AML-193 (cell line): ENCODE data around the gene PRTN3.

Source experiments
- DNase-seq, 2 experiments: peaks; one replicate each; lab custom pipeline; 2025; lab: John Stamatoyannopoulos, UW

Gene PRTN3, protein sequence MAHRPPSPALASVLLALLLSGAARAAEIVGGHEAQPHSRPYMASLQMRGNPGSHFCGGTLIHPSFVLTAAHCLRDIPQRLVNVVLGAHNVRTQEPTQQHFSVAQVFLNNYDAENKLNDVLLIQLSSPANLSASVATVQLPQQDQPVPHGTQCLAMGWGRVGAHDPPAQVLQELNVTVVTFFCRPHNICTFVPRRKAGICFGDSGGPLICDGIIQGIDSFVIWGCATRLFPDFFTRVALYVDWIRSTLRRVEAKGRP

DNA sequence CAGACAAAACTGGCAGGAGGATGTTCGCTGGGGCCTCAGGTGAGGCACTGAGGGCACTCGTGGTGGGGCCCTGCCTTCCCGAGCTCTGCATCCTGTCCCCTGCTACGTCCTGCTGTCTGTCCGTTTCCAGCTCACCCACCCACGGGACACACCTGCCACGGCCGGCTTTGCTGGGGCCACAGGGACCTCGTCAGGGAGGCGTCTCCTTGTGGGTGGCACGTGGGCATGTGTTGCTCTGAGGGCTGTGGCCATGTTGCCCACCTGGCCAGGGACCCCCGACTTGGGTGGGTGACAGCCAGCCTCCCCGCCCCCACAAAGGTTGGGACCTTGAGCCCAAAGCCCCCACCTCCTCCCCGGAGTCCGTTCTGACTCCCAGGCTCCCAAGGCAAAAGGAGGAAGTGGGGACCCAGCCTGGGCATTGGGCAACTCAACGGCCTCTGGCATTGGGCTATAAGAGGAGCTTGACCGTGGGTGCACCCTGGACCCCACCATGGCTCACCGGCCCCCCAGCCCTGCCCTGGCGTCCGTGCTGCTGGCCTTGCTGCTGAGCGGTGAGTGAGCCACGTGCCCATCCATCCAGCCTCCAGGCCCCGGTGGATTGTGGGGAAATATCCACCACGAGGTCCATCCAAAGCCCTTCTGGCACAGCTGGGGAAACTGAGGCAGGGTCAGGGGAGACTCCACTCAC lies at the start of gene PRTN3:
TSS of gene PRTN3 (plus strand) at position 481 of the 688 bp plus-strand sequence. CDS start at position 491, 10 bp downstream.
- peak; percentile 66 to 71 for DNase-seq

DNA sequence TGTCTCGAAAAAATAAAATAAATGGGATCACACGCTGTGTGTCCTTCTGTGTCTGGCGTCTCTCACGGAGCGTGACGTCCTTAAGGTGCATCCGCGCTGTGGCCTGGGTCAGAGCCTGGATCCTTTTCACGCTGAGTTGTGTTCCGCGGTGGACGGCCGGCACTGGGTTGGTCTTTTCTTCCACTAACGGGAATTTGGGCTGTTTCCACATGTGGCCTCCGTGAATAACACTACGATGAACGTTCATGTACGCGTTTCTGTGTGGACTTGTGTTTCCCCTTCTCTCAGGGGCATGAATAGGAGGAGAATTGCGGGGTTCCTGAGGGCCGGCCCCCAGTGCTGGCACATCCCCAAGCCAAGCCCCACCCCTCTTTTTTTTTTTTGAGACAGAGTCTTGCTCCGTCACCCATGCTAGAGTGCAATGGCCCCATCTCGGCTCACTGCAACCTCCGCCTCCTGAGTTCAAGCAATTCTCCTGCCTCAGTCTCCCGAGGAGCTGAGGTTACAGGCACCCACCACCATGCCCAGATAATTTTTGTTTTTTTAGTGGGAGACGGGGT lies 49.7 kb upstream of the PRTN3 start:
- DNase-seq: no peak

DNA sequence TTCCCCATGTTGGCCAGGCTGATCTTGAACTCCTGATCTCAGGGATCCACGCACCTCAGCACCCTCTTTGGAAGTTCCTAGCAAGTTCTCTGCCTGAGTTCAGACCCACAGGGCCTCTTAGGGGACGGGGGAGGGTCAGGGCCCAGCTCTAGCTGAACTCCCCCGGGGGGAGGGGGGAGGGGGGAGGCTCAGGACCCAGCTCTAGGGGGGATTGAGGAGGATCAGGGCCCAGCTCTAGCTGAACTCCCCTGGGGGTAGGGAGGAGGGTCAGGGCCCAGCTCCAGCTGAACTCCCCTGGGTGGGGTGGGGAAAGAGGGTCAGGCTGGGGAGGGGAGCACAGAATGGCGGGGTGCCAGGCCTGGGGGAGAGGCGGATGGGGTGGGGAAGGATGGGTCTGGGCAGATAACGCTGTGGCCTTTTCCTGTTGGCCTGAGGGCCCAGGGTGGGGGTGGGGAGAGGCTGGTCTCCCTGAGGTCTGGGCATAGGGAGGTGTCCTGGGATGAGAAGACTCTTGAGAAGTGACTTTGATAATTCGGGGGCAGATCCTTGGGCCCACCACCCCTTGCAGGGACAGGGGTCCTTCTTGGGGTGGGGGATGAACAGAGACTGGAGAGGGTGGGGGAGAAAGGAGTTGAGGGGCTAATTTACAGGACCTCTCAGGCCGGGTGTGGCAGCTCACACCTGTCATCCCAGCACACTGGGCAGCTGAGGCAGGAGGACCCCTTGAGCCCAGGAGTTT lies 49.1 kb upstream of the PRTN3 start:
- no peak for DNase-seq

DNA sequence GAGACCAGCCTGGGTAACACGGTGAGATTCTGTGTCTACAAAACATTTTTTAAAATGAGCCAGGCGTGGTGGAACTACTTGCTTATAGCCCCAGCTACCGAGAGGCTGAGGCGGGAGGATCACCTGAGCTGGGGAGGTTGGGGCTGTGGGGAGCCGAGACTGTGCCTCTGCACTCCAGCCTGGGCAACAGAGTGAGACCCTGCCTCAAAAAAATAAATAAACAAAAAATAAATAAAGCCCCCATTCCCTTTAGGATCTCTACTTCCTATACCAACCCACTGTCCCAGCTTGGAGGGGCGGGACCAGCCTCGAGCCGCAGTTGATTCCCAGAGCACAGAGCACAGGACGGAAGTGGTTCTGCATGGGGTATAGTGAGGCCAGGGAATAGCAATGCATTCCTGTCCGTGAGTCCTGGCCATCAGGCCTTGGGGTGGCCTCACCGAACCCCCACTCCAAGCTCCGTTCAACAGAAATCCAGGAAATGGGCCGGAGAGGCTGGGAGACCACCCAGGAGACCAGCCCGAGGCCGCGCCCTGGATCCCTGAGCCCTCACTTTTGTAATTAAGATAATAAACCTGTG lies 48.4 kb upstream of the PRTN3 start:
- DNase-seq: no peak

DNA sequence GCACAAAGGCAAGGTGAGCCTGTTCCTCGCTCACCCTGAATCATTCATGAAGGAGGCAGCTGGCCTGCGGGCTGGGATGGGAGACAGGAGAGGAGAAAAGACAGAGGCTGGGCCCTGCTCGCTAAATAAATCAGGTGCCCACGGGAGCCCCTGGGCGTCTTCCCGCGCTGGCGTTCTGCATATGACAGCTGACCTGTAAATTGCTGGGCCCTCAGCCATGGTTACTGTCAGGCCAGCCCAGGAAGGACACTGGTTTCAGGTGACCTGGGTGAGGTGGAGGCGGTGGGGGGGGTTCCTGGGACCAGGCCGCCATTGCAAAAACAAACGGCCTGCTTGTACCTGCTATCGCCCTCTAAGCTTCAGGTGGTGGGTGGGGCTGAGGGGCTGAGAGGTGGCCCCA lies 47.0 kb upstream of the PRTN3 start:
- DNase-seq: no peak

DNA sequence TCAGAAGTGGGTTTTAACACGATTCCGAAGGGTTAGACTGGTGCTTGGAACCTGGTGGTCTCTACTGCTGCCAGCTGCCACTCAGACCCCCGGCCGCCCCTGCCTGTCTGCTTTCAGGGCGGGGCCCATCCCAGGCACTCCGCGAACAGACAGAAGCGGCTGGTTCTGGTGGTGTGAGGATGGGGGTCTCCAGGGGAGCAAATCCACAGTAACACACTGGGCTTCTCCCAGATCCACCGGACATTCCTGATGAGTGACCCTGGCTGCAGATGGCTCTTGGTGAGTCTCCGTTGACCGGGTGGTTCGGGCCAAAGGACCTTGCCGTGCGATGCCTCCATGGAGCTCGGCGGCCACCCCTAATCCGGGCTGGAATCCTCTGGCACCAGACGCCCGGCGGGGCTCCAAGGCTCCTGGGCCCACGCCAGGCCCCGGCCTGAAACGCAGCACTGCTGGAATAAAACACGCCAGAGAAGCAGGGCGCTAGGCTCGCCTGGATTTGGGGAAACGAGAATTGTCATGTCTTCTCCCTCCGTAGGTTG lies 45.7 kb upstream of the PRTN3 start:
- DNase-seq: no peak

DNA sequence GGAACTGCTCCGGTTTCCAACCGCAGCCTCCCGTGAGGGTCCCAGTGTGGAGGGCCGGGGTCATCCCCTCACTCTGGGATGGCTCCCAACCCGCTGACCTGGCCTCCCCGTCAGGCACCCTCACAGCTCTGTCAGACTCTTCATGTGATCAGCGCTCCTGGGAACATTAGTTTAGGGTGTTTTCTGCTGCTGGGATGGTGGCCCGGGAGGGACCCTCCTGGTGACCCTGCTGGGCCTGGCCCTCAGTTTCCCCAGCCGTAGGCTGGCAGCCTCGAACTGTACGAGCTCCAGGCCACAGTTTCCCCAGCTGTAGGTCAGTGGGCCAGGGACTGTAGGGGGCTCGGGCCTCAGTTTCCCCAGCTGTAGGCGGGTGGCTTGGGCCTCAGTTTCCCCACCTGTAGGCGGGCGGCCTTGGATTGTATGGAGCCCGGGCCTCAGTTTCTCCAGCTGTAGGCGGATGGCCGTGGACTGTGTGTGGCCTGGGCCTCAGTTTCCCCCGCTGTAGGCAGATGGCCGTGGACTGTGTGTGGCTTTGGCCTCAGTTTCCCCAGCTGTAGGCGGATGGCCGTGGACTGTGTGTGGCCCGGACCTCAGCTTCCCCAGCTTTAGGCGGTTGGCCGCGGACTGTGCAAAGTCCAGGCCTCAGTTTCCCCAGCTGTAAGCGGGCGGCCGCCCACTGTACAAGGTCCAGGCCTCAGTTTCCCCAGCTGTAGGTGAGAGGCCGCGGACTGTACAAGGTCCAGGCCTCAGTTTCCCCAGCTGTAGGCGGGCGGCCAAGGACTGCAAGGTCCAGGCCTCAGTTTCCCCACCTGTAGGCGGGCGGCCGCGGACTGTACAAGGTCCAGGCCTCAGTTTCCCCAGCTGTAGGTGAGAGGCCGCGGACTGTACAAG lies 44.9 kb upstream of the PRTN3 start:
- no peak for DNase-seq

DNA sequence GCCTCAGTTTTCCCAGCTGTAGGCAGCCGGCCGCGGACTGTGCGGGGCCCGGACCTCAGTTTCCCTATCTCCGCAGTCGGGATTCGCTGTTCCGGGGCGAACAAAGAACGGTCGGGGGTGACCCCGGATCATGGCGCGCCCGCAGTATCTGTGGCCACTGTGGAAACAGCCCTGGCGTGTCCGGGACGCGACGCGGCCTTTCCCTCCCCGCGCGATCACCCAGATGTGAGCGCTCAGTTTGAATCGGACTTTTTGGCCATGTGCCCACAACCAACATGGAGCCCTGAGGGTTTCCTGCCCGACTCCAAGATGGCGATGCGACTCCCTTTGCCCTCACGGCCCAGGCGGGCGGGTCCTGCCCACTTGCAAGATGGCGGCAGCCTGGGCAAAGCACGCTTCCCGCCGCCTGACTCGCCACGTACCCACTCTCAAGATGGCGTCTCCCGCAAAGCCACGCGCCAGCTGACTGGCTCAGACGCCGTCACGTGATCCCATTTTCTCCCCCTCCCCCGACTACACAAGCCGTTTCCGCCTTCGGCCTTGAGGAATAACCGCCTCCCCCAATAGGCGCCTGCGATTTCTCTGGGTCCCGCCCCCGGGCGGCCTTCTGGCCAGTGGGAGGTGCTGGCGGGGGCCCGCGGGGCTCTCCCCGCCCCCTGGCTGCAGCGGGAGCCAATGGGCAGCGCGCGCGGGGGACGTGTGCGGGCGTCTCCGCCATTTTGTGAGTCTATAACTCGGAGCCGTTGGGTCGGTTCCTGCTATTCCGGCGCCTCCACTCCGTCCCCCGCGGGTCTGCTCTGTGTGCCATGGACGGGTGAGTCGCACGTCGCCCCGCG lies 43.9 kb upstream of the PRTN3 start, which contains the start of gene PTBP1:
TSS of gene PTBP1 (plus strand) at position 761 of the 836 bp plus-strand sequence. CDS start at position 807, 46 bp downstream.
- DNase-seq: peak; percentile 99

DNA sequence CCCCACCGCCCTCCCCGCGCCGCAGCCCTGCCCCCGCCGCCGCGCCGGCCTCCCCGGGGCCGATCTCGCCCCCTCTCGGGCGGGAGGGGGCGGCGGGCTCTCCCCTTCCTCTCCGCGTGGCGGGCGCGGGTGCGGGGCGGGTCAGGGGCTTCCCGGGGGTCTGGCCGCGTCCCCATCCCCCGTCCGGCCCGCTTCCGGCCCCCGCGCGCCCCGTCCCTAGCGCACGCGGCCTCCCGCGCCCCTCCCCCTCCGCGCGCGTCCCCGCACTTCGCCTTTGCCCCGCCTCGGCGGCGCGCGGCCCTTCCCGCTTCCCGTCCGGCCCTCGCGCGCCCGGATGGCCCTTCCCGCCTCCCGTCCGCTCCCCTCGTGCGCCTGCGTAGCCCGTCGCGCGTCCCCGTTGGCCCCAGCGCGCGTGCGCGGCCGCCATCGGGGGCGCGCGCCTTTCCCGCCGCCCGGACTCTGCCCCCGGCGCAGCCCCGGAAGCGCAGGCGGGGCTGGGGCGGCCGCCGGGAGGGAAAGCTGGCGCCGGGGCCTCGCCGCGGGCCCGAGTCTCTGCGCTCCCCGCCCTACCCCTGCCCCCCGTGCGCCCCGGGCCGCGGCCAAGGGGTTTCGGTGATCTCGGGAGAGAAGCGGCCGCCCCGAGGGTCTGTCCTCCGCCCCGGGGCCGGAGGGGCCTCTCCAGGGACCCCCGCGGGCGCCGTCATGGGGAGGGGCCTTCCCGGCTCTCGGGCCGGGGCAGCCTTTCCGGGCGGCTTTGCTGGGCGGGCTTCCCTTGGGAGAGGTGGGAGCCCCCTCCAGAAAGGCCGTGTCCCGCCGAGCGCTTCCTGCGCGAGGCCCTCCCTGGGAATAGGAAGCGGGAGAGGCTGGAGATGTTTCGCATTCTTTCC lies 43.0 kb upstream of the PRTN3 start:
- peak; percentile 68 to 81 for DNase-seq

DNA sequence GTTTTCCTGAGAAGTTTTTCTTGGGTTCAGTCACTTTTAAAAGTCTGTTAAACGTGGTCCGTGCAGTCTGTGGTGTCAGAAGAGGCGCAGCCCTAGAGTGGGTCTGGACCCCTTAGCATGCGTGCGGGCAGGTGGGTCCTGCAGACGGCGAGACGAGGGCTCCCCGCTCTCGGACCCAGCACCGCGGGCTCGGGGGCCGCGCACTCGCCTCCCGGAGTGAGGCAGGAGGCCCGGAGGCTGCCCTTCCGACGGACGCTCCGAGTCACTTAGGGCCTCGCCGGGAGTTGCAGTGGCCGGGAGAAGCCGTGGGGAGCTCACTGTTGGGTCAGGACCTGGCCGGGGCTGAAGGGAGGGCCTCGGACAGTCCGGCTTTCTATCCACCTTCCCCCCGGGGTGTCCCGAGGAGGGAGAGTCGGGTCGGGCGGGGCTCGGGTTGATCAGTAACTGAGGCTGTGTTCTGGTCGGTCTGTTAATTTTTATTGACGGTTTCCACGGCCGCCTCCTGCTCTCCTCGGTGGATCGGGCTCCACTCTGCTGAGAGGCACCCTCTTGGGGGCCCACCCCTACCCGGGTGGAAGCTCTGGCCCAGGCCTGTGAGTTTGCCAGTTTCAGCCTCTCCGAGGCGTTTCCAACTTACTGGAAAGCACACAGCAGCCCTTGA lies 42.3 kb upstream of the PRTN3 start:
- DNase-seq: no peak

DNA sequence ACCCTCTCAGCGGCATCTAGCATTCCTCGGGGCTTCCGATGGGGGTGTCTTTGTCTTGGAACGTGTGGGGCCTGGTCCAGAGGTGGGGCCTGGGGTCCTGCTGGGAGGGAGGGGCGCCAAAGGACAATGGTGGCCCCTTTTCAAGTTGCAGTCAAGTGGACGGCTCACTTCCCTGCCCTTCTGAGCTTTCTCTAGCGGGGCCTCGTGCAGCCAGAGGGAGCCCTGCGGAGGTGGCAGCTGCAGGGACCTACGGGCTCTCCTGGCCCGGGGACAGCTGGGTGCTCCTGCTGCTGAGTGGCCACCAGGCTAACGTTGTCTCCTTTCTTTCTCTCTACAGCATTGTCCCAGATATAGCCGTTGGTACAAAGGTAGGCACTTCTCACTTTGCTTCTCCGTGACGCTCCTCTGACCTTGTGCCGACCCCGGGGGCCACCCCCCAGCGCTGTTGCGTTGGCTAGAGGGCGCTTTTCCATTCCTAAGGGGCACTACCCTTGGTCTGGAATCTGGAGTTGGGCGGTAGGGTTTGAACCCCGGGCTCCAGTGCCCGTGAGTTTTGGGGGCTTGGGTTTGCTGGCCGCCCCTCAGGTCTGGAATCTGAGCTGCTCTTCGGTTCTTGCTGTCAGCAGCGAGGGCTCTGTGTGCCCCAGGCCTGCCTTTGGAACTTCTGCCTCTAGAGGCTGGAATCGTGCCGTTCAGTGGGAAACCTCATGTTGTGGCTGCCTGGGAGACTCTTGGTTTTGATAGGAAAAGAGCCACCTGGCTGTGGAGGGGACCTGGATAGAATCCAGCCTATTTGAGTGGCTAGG lies 41.5 kb upstream of the PRTN3 start:
- peak; percentile 25 to 27 for DNase-seq

DNA sequence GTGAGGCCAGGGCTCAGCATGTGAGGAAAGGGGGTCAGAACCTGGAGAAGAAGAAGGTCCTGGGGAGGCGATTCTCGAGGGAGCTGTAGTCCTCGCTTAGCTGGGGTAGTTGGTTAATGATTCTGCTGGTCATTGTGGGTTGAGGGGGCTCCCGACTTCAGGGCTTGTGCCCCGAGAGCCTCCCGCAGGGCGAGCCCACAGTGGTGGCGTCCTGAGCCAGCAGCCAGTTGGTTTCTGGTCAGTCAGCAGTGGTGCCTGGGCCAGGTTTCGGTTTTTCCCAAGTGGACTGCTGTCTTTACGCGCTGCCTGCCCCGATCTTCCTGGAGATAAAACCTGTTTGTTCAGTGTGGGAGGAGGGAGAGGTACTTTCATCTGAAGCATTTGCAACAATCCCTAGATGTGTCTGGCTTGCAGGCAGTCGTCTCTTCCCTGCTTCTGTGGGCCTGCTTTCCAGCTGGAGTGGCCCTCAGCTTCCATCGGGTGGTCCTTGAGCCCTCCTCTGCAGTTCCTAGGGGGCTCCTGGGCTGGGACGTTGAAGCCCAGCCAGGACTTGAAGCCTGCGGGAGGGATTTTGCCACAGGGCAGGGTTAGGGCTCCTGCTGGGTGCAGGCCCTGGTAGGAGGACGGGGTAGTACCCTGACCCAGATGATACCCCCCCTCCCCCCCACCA lies 40.3 kb upstream of the PRTN3 start:
- DNase-seq: no peak

DNA sequence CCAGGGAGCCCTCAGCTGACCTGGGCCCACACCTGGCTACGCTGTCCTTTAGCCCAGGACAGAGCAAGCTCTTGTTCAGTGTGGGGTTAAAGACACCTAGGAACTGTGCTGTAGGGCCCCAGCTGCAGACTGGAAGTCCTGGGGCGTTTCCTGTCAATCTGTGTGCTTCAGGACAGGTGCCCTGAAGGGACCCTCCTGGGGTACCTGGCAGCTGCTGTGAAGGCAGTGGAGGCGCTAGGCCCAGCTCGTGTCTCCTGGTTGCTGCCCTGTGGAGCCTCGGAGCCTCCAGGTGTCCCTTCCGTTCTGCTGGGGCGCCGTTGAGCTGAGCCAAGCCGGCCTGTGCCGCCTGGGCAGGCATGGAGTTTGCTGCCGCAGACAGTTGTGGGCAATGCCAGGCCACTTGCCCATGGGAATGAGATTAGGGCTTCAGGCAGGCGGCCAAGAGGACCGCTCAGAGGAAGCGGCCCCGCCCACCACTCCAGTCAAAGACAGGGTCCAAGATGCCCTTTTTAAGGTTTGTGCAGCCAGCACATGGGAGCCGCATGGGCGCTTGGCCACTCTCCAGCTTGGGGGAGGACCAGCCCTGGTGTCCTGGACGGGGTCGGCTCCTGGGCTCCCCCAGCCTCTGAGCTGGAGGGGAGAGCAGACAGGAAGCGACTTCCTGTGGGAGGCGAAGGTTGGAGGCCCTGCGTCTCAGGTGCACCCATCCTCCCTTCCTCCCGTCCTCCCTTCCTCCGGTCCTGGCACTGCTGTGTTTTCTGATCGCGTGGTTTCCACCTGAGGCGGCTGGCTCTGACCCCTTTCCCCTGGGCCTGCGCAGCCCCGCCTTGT lies 39.6 kb upstream of the PRTN3 start:
- no peak for DNase-seq

DNA sequence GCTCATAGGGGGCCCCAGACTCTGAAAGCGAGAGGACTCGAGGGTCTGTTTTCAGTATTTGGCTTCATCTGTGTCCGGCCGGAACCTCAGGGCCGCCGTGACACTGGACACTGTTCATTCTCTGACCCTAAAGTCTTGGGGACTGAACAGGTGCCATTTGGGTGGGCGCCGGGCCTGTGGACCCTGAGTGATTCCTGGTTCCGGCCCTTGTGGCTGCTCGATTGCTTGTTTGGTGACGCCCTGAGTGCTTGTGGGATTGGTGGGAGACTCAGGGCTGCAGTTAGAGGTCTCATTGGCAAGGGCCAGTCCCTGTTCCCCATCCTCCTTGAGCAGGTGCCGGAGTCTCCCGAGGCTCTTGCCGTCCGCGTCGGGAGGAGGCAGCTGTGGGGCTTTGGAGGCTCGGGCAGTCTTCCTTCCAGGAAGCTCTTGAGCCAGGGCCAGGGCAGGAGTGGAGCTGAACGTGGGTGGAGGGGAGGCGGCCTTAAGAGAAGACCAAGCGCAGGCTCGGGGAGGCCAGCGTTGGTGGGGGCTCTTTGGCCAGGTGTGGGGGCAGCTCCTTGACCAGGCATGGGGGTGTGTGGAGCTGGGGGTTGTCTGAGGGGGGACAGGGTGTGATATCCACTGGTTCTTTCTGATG lies 38.8 kb upstream of the PRTN3 start:
- DNase-seq: no peak

DNA sequence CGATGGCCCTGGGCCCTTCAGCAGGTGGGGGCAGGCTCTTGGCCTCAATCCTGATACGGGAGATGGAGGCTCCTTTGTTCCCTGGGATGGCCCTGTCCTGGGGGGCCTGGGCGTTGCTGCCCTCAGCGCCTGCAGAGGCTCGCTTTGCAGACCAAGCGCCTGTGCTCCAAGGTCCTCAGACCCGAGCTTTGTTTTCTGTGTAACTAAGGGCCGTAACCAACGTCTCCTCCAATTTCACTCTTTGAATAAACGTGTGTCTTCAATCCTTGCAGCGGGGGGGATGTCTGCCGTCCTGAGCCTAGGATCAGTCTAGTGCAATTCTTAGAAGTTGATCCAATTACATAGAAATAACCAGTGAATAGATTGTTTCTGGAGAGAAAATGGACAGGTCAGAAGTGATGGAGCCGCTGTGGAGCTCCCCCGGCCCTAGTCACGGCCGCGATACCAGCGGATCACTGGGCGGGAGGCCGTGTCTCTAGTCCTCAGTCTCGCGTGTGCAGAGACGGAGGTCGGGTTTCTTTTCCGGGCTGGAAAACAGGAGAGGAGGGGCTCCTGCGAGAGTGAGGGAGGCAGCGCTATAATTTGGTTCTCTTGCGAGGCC lies 38.2 kb upstream of the PRTN3 start:
- DNase-seq: no peak
